ENCODE results near the gene SARS1.

SARS1 gene

GRCh38 chr1:109272021-109272799 is 58.5 kb downstream of the SARS1 start:
- TF ChIP-seq, protein P1, sequence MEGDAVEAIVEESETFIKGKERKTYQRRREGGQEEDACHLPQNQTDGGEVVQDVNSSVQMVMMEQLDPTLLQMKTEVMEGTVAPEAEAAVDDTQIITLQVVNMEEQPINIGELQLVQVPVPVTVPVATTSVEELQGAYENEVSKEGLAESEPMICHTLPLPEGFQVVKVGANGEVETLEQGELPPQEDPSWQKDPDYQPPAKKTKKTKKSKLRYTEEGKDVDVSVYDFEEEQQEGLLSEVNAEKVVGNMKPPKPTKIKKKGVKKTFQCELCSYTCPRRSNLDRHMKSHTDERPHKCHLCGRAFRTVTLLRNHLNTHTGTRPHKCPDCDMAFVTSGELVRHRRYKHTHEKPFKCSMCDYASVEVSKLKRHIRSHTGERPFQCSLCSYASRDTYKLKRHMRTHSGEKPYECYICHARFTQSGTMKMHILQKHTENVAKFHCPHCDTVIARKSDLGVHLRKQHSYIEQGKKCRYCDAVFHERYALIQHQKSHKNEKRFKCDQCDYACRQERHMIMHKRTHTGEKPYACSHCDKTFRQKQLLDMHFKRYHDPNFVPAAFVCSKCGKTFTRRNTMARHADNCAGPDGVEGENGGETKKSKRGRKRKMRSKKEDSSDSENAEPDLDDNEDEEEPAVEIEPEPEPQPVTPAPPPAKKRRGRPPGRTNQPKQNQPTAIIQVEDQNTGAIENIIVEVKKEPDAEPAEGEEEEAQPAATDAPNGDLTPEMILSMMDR (conservative IDR thresholded peaks at IDR 0.05; ENCODE audit: low read depth) = no peak
- no peak for DNase-seq (ENCODE audit: low spot score)
- POLR2A ChIA-PET (ENCODE audit: low non-redundant PET) = no interaction called here
- CTCF ChIA-PET = interaction anchor here (0.7 kb wide), 1 partner anchor 8 kb away, joined by 3 read pairs; no protein-coding TSS in a partner anchor
- peak overlapping the region; percentile 89 for H3K27ac ChIP-seq

DNA sequence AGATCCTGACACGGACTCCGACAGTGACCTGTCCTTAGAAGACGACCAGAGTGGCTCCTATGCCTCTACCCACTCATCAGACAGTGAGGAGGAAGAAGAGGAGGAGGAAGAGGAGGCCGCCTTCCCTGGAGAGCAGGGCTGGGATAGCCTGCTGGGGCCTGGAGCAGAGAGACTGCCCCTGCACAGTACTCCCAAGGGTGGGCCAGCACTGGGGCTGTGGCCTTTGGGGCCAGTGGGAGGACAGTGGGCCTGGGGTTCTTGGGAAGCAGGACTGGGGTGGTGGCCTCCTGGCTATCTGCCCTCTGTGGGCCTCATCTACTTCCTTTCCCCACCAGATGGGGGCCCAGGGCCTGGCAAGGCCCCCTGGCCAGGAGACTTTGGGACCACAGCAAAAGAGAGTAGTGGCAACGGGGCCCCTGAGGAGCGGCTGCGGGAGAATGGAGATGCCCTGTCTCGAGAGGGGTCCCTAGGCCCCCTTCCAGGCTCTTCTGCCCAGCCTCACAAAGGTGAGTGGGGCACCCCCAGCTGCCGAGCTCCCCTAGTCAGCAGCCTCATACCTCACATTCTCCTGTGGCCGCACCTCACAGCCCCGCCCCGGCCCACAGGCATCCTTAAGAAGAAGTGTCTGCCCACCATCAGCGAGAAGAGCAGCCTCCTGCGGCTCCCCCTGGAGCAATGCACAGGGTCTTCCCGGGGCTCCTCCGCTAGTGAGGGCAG is 59.3 kb downstream of the SARS1 start:
- TF ChIP-seq, protein P1 (conservative IDR thresholded peaks at IDR 0.05; ENCODE audit: low read depth) = no peak
- peak overlapping the region; percentile 89 for H3K27ac ChIP-seq
- peak; percentile 68 for DNase-seq (ENCODE audit: low spot score)
- CTCF ChIA-PET = interaction anchor here (0.8 to 1.5 kb wide), 2 partner anchors 9 to 125 kb away, joined by 3 to 7 read pairs; partner anchors contain the start of gene SORT1
- POLR2A ChIA-PET (ENCODE audit: low non-redundant PET) = interaction anchor here (0.8 kb wide), 1 partner anchor 13 kb away, joined by 3 read pairs; no protein-coding TSS in a partner anchor

DNA sequence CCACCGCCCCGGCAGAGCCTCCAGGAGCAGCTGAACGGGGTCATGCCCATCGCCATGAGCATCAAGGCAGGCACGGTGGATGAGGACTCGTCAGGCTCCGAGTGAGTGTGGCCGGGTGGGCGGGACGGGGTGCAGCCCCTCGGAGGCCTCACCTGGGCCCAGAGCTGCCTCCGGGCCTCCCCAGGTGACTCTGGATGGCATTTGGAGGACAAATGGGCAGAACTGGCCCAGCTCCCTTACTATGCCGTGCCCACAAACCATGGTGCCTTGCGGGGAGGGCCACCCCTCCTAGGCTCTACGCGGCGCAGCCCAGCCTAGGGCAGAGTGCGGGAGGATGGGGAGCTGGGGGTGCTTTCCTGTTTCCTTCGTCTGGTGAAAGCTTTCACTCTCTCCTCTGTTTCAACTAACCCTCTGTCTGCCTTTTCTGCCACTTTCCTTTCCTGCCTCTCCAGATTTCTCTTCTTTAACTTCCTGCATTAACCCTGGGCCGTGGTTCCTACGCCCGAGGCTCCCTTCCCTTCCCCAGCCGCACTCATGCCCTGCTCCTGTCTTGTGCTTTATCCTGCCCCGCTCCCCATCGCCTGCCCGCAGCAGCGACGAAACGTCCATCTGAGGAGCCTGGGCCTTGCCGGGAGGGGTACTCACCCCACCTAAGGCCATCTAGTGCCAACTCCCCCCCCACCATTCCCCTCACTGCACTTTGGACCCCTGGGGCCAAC is 60.0 kb downstream of the SARS1 start:
- DNase-seq (ENCODE audit: low spot score) = no peak
- TF ChIP-seq, protein P1 (conservative IDR thresholded peaks at IDR 0.05; ENCODE audit: low read depth) = no peak
- CTCF ChIA-PET = interaction anchor here (0.8 to 1.5 kb wide), 2 partner anchors 9 to 125 kb away, joined by 3 to 7 read pairs; partner anchors contain the start of gene SORT1
- H3K27ac ChIP-seq = peak overlapping the region; percentile 89
- POLR2A ChIA-PET (ENCODE audit: low non-redundant PET) = interaction anchor here (0.8 kb wide), 1 partner anchor 14 kb away, joined by 3 read pairs; no protein-coding TSS in a partner anchor

GRCh38 chr1:109274533-109275476 is 61.1 kb downstream of the SARS1 start:
- H3K27ac ChIP-seq = peak overlapping the region; percentile 89
- ChIA-PET CTCF (interaction anchor here (0.6 kb wide), 1 partner anchor 47 kb away, joined by 3 read pairs; no protein-coding TSS in a partner anchor), POLR2A (ENCODE audit: low non-redundant PET) (no interaction called here)
- TF ChIP-seq, protein P1 (conservative IDR thresholded peaks at IDR 0.05; ENCODE audit: low read depth) = no peak
- peak; percentile 85 for DNase-seq (ENCODE audit: low spot score)

- ChIA-PET POLR2A (ENCODE audit: low non-redundant PET) (no interaction called here), CTCF (no interaction called here)
These were observed 62.1 kb downstream of the SARS1 start for GRCh38 chr1:109275706-109276345.

More at GRCh38 chr1:109275706-109276345, 62.1 kb downstream of the SARS1 start:
- peak overlapping the region; percentile 89 for H3K27ac ChIP-seq
- TF ChIP-seq, protein P1 (conservative IDR thresholded peaks at IDR 0.05; ENCODE audit: low read depth) = no peak
- no peak for DNase-seq (ENCODE audit: low spot score)

Measured in RWPE1 (cell line).